Panc1 (cell line): ENCODE results near the gene KLF5.

Source experiments
- CTCF ChIP-seq: fragments of 450-650 bp; IDR thresholded peaks from 2 replicates; pipeline ENCODE4 v1.5.1; 2017; ENCODE audit warnings: mild to moderate bottlenecking
- POLR2AphosphoS5 ChIP-seq: IDR thresholded peaks from 2 replicates; pipeline ENCODE4 v1.6.1; 2012; ENCODE audit warnings: mild to moderate bottlenecking, low read depth, low read length, moderate library complexity
- REST ChIP-seq, 2 experiments: IDR thresholded peaks; 2 replicates each; pipeline ENCODE4 v1.6.1; 2011 to 2012; ENCODE audit warnings: low read depth in 2 of 2, control low read depth in 1 of 2, low read length in 1 of 2, mild to moderate bottlenecking in 1 of 2, moderate library complexity in 1 of 2; ENCODE audit not compliant: insufficient read depth in 1 of 2
- SIN3A ChIP-seq: IDR thresholded peaks from 2 replicates; pipeline ENCODE4 v1.6.1; 2012; ENCODE audit warnings: low read depth, mild to moderate bottlenecking, low read length, moderate library complexity, borderline replicate concordance; ENCODE audit not compliant: insufficient read depth
- TCF7L2 ChIP-seq: IDR thresholded peaks from 2 replicates; pipeline ENCODE4 v1.6.1; 2011; ENCODE audit warnings: mild to moderate bottlenecking, low read depth, low read length, inconsistent platforms

GRCh38 chr13:73074926-73075325 lies 16.1 kb downstream of the KLF5 start:
- TF ChIP-seq CTCF (no peak), POLR2AphosphoS5 (no peak), REST (IDR thresholded peaks at IDR 0.05; ENCODE audit: insufficient read depth in 1 of 2, low read depth in 2 of 2, low read length in 1 of 2) (no peak), SIN3A (no peak), TCF7L2 (no peak)
